WI38 (cell line): Measurements from ENCODE around the gene OTOG.

Source experiments
- H3K4me3 ChIP-seq: 2 replicates; pipeline ENCODE4 v1.5.1; 2011; ENCODE audit warnings: low read depth, mild to moderate bottlenecking, control low read depth, low read length
- CTCF ChIP-seq: IDR thresholded peaks from 2 replicates; pipeline ENCODE4 v1.5.1; 2012; ENCODE audit warnings: low read depth, mild to moderate bottlenecking, control low read depth, low read length

OTOG gene

GRCh38 chr11:17585911-17586695, 39.0 kb downstream of the OTOG start:
- no peak overlapping the region for H3K4me3 ChIP-seq

GRCh38 chr11:17588166-17588565, 41.1 kb downstream of the OTOG start:
- no peak for TF ChIP-seq CTCF
- H3K4me3 ChIP-seq: no peak overlapping the region

More at GRCh38 chr11:17585911-17586695, 39.0 kb downstream of the OTOG start:
- no peak for TF ChIP-seq CTCF

- no peak overlapping the region for H3K4me3 ChIP-seq
- no peak for TF ChIP-seq CTCF
Measured at GRCh38 chr11:17588721-17589120, 41.7 kb downstream of the OTOG start.

- TF ChIP-seq CTCF: no peak
- no peak overlapping the region for H3K4me3 ChIP-seq
Measured at GRCh38 chr11:17590463-17590862, 43.4 kb downstream of the OTOG start.

- H3K4me3 ChIP-seq: no peak overlapping the region
- no peak for TF ChIP-seq CTCF
Measured at GRCh38 chr11:17591293-17591692, 44.2 kb downstream of the OTOG start.

GRCh38 chr11:17593466-17594245, 46.6 kb downstream of the OTOG start:
- no peak overlapping the region for H3K4me3 ChIP-seq

More at GRCh38 chr11:17593466-17594245, 46.6 kb downstream of the OTOG start:
- TF ChIP-seq CTCF: no peak
